A549 (cell line): ENCODE data around the gene SH3PXD2A. TPM values are rescaled to one million over a fixed set of nuclear protein-coding genes. Genes with fewer than 3 reads are reported as not detected.

Experiments used
- ATAC-seq, 2 experiments: fragments of 200-7000 bp in 1 of 2; fragments of >200 bp in 1 of 2; cut with Nextera tagmentation in 1 of 2; cut with Tn5 transposase in 1 of 2; 3 replicates each; pipeline versions ENCODE4 v1.8.0 to v1.9.1; 2018 to 2020; ENCODE audit warnings: mild to moderate bottlenecking in 1 of 2, moderate library complexity in 1 of 2
- CTCF ChIA-PET: fragments of 300-600 bp; sonication (Branson Sonifier 250); formaldehyde crosslinking; extraction: SDS; loops from one replicate; lab custom pipeline; 2021; ENCODE audit warnings: antibody characterized with exemption, inconsistent platforms; lab: Yijun Ruan, JAX
- POLR2A ChIA-PET: fragments of 350-600 bp; formaldehyde crosslinking; extraction: SDS; loops from one replicate; lab custom pipeline; 2021; ENCODE audit warnings: antibody characterized with exemption, inconsistent platforms; lab: Yijun Ruan, JAX
- DNase-seq, 2 experiments: peaks; one replicate each; pipeline versions ENCODE4 v3.0.0 to v3.0.0-alpha.2; 2011 to 2016; ENCODE audit warnings: low read depth in 1 of 2, low spot score in 1 of 2
- FAIRE-seq: peaks from 2 replicates; lab custom pipeline; 2011; peaks lifted over from hg19 to GRCh38; lab: Jason Lieb, UNC
- H3K27ac ChIP-seq, 2 experiments: fragments of >200 bp; sonication (Bioruptor Twin); formaldehyde crosslinking; 3 replicates each; pipeline ENCODE4 v1.5.1; 2016 to 2017
- H3K4me1 ChIP-seq: fragments of >200 bp; sonication (Bioruptor Twin); formaldehyde crosslinking; 3 replicates; pipeline ENCODE4 v1.6.1; 2016
- H3K4me2 ChIP-seq: fragments of >200 bp; sonication (Bioruptor Twin); formaldehyde crosslinking; 3 replicates; pipeline ENCODE4 v1.6.1; 2016
- H3K4me3 ChIP-seq: fragments of >200 bp; sonication (Bioruptor Twin); formaldehyde crosslinking; 3 replicates; pipeline ENCODE4 v1.5.1; 2016
- H3K9me3 ChIP-seq: fragments of >200 bp; sonication (Bioruptor Twin); formaldehyde crosslinking; 3 replicates; pipeline ENCODE4 v1.6.1; 2016
- EHMT2 ChIP-seq: fragments of 200-600 bp; sonication (generic); IDR thresholded peaks from 2 replicates; pipeline ENCODE4 v1.6.1; 2016; ENCODE audit warnings: antibody characterized with exemption, low read depth, mild to moderate bottlenecking, moderate library complexity
- EP300 ChIP-seq, 2 experiments: fragments of >200 bp; sonication (Bioruptor Twin); formaldehyde crosslinking; IDR thresholded peaks; 2 replicates in 1 of 2; 3 replicates in 1 of 2; pipeline ENCODE4 v1.6.1; 2016 to 2017
- FOSB ChIP-seq: fragments of 250-450 bp; sonication (Bioruptor Pico); IDR thresholded peaks from 2 replicates; pipeline ENCODE4 v1.5.0; 2020; ENCODE audit warnings: mild to moderate bottlenecking, moderate library complexity
- FOXS1 ChIP-seq: fragments of 250-450 bp; sonication (Bioruptor Pico); IDR thresholded peaks from 2 replicates; pipeline ENCODE4 v1.5.0; 2020; ENCODE audit warnings: mild to moderate bottlenecking, moderate library complexity
- GATA3 ChIP-seq: IDR thresholded peaks from 2 replicates; pipeline ENCODE4 v1.6.1; 2012; ENCODE audit warnings: borderline replicate concordance
- HDAC2 ChIP-seq: fragments of 200-600 bp; sonication (generic); IDR thresholded peaks from 2 replicates; pipeline ENCODE4 v1.6.1; 2016
- HEYL ChIP-seq: fragments of 250-450 bp; sonication (Bioruptor Pico); IDR thresholded peaks from 2 replicates; pipeline ENCODE4 v1.8.0; 2021; ENCODE audit warnings: mild to moderate bottlenecking, moderate library complexity
- HOXB13 ChIP-seq: fragments of 250-450 bp; sonication (Bioruptor Pico); IDR thresholded peaks from 2 replicates; pipeline ENCODE4 v1.5.0; 2020; ENCODE audit warnings: low read depth, mild to moderate bottlenecking, moderate library complexity
- KDM1A ChIP-seq: fragments of 200-600 bp; sonication (generic); IDR thresholded peaks from 2 replicates; pipeline ENCODE4 v1.6.1; 2016; ENCODE audit warnings: low read depth, mild to moderate bottlenecking
- KDM5A ChIP-seq: fragments of 200-600 bp; sonication (generic); IDR thresholded peaks from 2 replicates; pipeline ENCODE4 v1.6.1; 2016; ENCODE audit warnings: antibody characterized with exemption, mild to moderate bottlenecking
- MYC ChIP-seq: IDR thresholded peaks from 2 replicates; pipeline ENCODE4 v1.6.1; 2012; ENCODE audit warnings: mild to moderate bottlenecking, inconsistent platforms, low read length, improper control_type of control experiment, borderline replicate concordance
- NFE2L2 ChIP-seq: fragments of 150-350 bp; conservative IDR thresholded peaks from 2 replicates; pipeline ENCODE4 v1.6.1; 2014; ENCODE audit warnings: low read length
- NR3C1 ChIP-seq: fragments of >200 bp; sonication (Bioruptor Twin); formaldehyde crosslinking; IDR thresholded peaks from 3 replicates; pipeline ENCODE4 v1.6.1; 2017
- RNF2 ChIP-seq: fragments of 200-600 bp; sonication (generic); IDR thresholded peaks from 2 replicates; pipeline ENCODE4 v1.6.1; 2016; ENCODE audit warnings: low read depth, mild to moderate bottlenecking, antibody characterized with exemption, moderate library complexity, borderline replicate concordance
- ZFP36 ChIP-seq: fragments of 450-650 bp; IDR thresholded peaks from 2 replicates; pipeline ENCODE4 v1.6.1; 2014; ENCODE audit warnings: borderline replicate concordance; ENCODE audit not compliant: partially characterized antibody
- ZSCAN20 ChIP-seq: fragments of 250-450 bp; sonication (Bioruptor Pico); IDR thresholded peaks from 2 replicates; pipeline ENCODE4 v1.8.0; 2022; ENCODE audit warnings: mild to moderate bottlenecking, moderate library complexity
- WGBS: methylation state at CpG from one replicate; pipeline ENCODE4 v1.1.6; 2017; ENCODE audit errors: missing lambda C conversion rate; 5-methylcytosine and 5-hydroxymethylcytosine counted together
- polyA plus RNA-seq, 4 experiments: library from polyadenylated mRNA; depleted of rRNA in 3 of 4; stranded (reverse); fragments of >200 nt; fragmentation: RNase III in 1 of 4; extraction: RNeasy Plus Mini Kit Qiagen cat#74134 plus additional on column Dnase treatment in 1 of 4; gene quantifications; 2 replicates in 3 of 4; 3 replicates in 1 of 4; pipeline ENCODE4 v1.2.3, GENCODE V29; 2011 to 2017
- TF ChIP-seq, protein P1 (sequence below): fragments of 450-650 bp; IDR thresholded peaks from 2 replicates; pipeline ENCODE4 v1.6.1; 2014; ENCODE audit warnings: antibody characterized with exemption
- TF ChIP-seq, protein P2 (sequence below): IDR thresholded peaks from 2 replicates; pipeline ENCODE4 v1.6.1; 2012
- TF ChIP-seq, protein P3 (sequence below): IDR thresholded peaks from 2 replicates; pipeline ENCODE4 v1.6.1; 2012; ENCODE audit warnings: low read depth, borderline replicate concordance

SH3PXD2A gene
- polyA plus RNA-seq, 2 of the 4 experiments (the other 2 are of a cell fraction): 2.4 to 3.9 TPM

- CTCF ChIA-PET: interaction anchor here (0.5 to 18.9 kb wide), 8 partner anchors 11 to 227 kb away, joined by 3 to 265 read pairs (median 3); no protein-coding TSS in a partner anchor
- WGBS: 75% methylated on average over 4 of the region's 6 CpGs
- H3K27ac ChIP-seq: no peak overlapping the region
- ATAC-seq: peak; percentile 15 to 20; a peak in 3 of 6 replicates
- POLR2A ChIA-PET: no interaction called here
- no peak for TF ChIP-seq ZFP36
- no peak for TF ChIP-seq HOXB13 (CRISPR knock-in tag)
- TF ChIP-seq NR3C1: no peak
- TF ChIP-seq, all 56 proteins: peak for 0
- Histone ChIP-seq H3K4me2 (no peak overlapping the region), H3K4me3 (no peak overlapping the region), H3K9me3 (no peaks in the 10 kb centered on the region), H3K4me1 (no peaks in the 10 kb centered on the region)
- no peak for DNase-seq
- FAIRE-seq: no peak
These were observed 264.6 kb downstream of the SH3PXD2A start for GRCh38 chr10:103590744-103591291.

- H3K4me3 ChIP-seq: no peak overlapping the region
- FAIRE-seq (no peak), DNase-seq (no peak), ATAC-seq (no peak)
- ChIA-PET CTCF (interaction anchor here (0.8 to 18.9 kb wide), 7 partner anchors 9 to 105 kb away, joined by 3 to 265 read pairs (median 6); no protein-coding TSS in a partner anchor), POLR2A (no interaction called here)
- no peaks in the 10 kb centered on the region for H3K9me3 ChIP-seq
- no peak overlapping the region for H3K4me2 ChIP-seq
- 85% methylated on average over 20 of the region's 20 CpGs for WGBS
- no peak overlapping the region for H3K27ac ChIP-seq
- no peaks in the 10 kb centered on the region for H3K4me1 ChIP-seq
- TF ChIP-seq, protein P1, sequence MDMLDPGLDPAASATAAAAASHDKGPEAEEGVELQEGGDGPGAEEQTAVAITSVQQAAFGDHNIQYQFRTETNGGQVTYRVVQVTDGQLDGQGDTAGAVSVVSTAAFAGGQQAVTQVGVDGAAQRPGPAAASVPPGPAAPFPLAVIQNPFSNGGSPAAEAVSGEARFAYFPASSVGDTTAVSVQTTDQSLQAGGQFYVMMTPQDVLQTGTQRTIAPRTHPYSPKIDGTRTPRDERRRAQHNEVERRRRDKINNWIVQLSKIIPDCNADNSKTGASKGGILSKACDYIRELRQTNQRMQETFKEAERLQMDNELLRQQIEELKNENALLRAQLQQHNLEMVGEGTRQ: no peak
These were observed 265.3 kb downstream of the SH3PXD2A start for GRCh38 chr10:103590060-103590459.

- Histone ChIP-seq H3K9me3 (no peaks in the 10 kb centered on the region), H3K27ac (no peak overlapping the region), H3K4me1 (no peaks in the 10 kb centered on the region), H3K4me2 (no peak overlapping the region), H3K4me3 (no peak overlapping the region)
- WGBS: 83% methylated on average over 15 of the region's 15 CpGs
- no peak for FAIRE-seq
- ATAC-seq: no peak
- TF ChIP-seq ZSCAN20 (CRISPR knock-in tag): no peak
- no peak for TF ChIP-seq ZFP36
- TF ChIP-seq MYC: no peak
- TF ChIP-seq HDAC2: no peak
- TF ChIP-seq GATA3: no peak
- no peak for TF ChIP-seq RNF2
- no peak for TF ChIP-seq EP300 (IDR thresholded peaks at IDR 0.05)
- TF ChIP-seq KDM1A: no peak
- no peak for TF ChIP-seq NR3C1
- no peak for TF ChIP-seq EHMT2
- no peak for TF ChIP-seq KDM5A
- TF ChIP-seq HEYL (CRISPR knock-in tag): no peak
- DNase-seq: no peak
- ChIA-PET CTCF (interaction anchor here (0.6 to 18.9 kb wide), 11 partner anchors 8 to 172 kb away, joined by 3 to 265 read pairs (median 6); no protein-coding TSS in a partner anchor), POLR2A (no interaction called here)
These were observed 266.2 kb downstream of the SH3PXD2A start for GRCh38 chr10:103589074-103589630.

- FAIRE-seq (no peak), ATAC-seq (no peak), DNase-seq (no peak)
- Histone ChIP-seq H3K9me3 (no peaks in the 10 kb centered on the region), H3K4me2 (no peak overlapping the region), H3K4me3 (no peak overlapping the region), H3K4me1 (no peaks in the 10 kb centered on the region), H3K27ac (no peak overlapping the region)
- TF ChIP-seq, protein P2, sequence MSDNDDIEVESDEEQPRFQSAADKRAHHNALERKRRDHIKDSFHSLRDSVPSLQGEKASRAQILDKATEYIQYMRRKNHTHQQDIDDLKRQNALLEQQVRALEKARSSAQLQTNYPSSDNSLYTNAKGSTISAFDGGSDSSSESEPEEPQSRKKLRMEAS: no peak
- no peak for TF ChIP-seq NFE2L2
- TF ChIP-seq, protein P3, sequence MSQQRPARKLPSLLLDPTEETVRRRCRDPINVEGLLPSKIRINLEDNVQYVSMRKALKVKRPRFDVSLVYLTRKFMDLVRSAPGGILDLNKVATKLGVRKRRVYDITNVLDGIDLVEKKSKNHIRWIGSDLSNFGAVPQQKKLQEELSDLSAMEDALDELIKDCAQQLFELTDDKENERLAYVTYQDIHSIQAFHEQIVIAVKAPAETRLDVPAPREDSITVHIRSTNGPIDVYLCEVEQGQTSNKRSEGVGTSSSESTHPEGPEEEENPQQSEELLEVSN: no peak
- no peak for TF ChIP-seq FOSB (CRISPR knock-in tag)
- TF ChIP-seq EP300 (IDR thresholded peaks at IDR 0.05): no peak
- TF ChIP-seq FOXS1 (CRISPR knock-in tag): no peak
- CTCF ChIA-PET: interaction anchor here (0.8 to 1.3 kb wide), 2 partner anchors 12 to 22 kb away, joined by 4 to 6 read pairs; no protein-coding TSS in a partner anchor
- POLR2A ChIA-PET: no interaction called here
These were observed 268.3 kb downstream of the SH3PXD2A start for GRCh38 chr10:103587073-103587472.
